ENCODE results near the gene CCR6. TPM values are rescaled to one million over a fixed set of nuclear protein-coding genes. Genes with fewer than 3 reads are reported as not detected.

Gene CCR6
- total RNA-seq, 1 experiment from 2014 or later: not detected

DNA sequence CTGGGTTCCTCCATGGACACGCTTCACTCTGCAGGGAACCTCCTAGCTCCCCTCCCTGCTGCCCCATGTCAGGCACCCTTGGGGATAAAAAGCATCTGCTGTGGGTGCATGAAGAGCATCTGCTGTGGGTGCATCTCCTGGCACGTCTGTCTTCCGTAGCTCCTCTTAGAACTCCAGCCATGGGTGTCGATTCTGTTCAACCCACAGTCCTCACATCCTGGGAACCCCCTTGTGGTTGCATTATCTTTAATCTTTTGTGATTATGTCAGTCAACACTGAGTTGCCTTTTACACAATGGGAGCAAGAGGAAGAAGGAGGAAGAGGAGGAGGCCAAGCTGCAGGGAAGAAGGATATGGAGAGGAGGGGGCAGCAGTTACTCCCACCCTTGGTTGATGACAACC is 24.1 kb upstream of the CCR6 start:
- H3K4me2 ChIP-seq (ENCODE audit: insufficient read depth, insufficient read length, low read length): no peak overlapping the region
- H2BK15ac ChIP-seq (ENCODE audit: low read depth, low read length): no peak overlapping the region
- no peak overlapping the region for H2AFZ ChIP-seq (ENCODE audit: low read length)
- Mint-ChIP-seq H3K27ac (no peak overlapping the region), H3K4me3 (no peak overlapping the region), H3K36me3 (ENCODE audit: insufficient read depth in 1 of 3, low read depth in 3 of 3) (no peaks in the 10 kb centered on the region), H3K9me3 (peaks cover 0 to 2% of the 10 kb centered on the region in 2 experiments; a peak in 1 of 5 replicates), H3K27me3 (ENCODE audit: low read depth) (no peaks in the 10 kb centered on the region; the same call in none of the 2 replicates), H3K4me1 (peaks cover 16 to 21% of the 10 kb centered on the region in 2 experiments)
- H4K5ac ChIP-seq (ENCODE audit: insufficient read length, low read depth, low read length): no peak overlapping the region
- H3K79me1 ChIP-seq (ENCODE audit: insufficient read depth, low read depth, low read length, poor library complexity, severe bottlenecking): no peaks in the 10 kb centered on the region
- H2AK5ac ChIP-seq (ENCODE audit: insufficient read length, low read length): no peak overlapping the region
- no peak overlapping the region for H3T11ph ChIP-seq (ENCODE audit: low read length)
- no peaks in the 10 kb centered on the region for H3K79me2 ChIP-seq (ENCODE audit: insufficient read depth, low read length)
- H4K91ac ChIP-seq (ENCODE audit: insufficient read length, low read depth, low read length): no peak overlapping the region
- H2BK12ac ChIP-seq (ENCODE audit: insufficient read length, low read depth, low read length): no peak overlapping the region
- TF ChIP-seq, protein P1, sequence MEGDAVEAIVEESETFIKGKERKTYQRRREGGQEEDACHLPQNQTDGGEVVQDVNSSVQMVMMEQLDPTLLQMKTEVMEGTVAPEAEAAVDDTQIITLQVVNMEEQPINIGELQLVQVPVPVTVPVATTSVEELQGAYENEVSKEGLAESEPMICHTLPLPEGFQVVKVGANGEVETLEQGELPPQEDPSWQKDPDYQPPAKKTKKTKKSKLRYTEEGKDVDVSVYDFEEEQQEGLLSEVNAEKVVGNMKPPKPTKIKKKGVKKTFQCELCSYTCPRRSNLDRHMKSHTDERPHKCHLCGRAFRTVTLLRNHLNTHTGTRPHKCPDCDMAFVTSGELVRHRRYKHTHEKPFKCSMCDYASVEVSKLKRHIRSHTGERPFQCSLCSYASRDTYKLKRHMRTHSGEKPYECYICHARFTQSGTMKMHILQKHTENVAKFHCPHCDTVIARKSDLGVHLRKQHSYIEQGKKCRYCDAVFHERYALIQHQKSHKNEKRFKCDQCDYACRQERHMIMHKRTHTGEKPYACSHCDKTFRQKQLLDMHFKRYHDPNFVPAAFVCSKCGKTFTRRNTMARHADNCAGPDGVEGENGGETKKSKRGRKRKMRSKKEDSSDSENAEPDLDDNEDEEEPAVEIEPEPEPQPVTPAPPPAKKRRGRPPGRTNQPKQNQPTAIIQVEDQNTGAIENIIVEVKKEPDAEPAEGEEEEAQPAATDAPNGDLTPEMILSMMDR (conservative IDR thresholded peaks at IDR 0.05): no peak
- no peaks in the 10 kb centered on the region for H3K23me2 ChIP-seq (ENCODE audit: insufficient read length, low read depth, low read length, poor library complexity, severe bottlenecking)
- no peaks in the 10 kb centered on the region for H4K20me1 ChIP-seq (ENCODE audit: control insufficient read depth, insufficient read depth, insufficient read length)
- no peak overlapping the region for H3K23ac ChIP-seq (ENCODE audit: insufficient read length, low read depth, low read length)
- H3K4ac ChIP-seq (ENCODE audit: low read depth, low read length): no peak overlapping the region
- no peak overlapping the region for H2BK120ac ChIP-seq (ENCODE audit: low read depth, low read length, poor library complexity, severe bottlenecking)
- no peak overlapping the region for H4K8ac ChIP-seq (replicated peaks; ENCODE audit: insufficient read length, low read depth, low read length)
- no peak overlapping the region for H2BK20ac ChIP-seq (ENCODE audit: low read depth, low read length, poor library complexity, severe bottlenecking)
- no peak overlapping the region for H3K18ac ChIP-seq (ENCODE audit: insufficient read length, low read depth, low read length)
- no peak overlapping the region for H2BK5ac ChIP-seq (ENCODE audit: insufficient read length, low read length)
- no peak overlapping the region for H3K9ac ChIP-seq (ENCODE audit: extremely low read depth, insufficient read length, low read length)
- H3K56ac ChIP-seq (ENCODE audit: insufficient read length, low read depth, low read length): no peak overlapping the region
- no peaks in the 10 kb centered on the region for H3K27me3 ChIP-seq (ENCODE audit: insufficient read depth, low read length)
- H3K27ac ChIP-seq (ENCODE audit: insufficient read length, low read depth, low read length): no peak overlapping the region
- no peaks in the 10 kb centered on the region for H3K9me3 ChIP-seq (ENCODE audit: control insufficient read depth, low read depth, low read length)
- no peaks in the 10 kb centered on the region; the same call in 1 of the 2 replicates for H3K4me1 ChIP-seq (ENCODE audit: insufficient read depth, low read length)
- DNase-seq: no peak
- H3K14ac ChIP-seq (ENCODE audit: insufficient read depth, low read length): no peak overlapping the region
- WGBS (ENCODE audit: extremely low coverage, insufficient read length, low lambda C conversion rate): no CpG with 5 or more reads among the region's 4 CpGs
